Activated T-cell treated with anti-CD3 and anti-CD28 coated beads for 24 hours (primary cell): ENCODE measurements around the gene SS18L1.
A peak's percentile ranks its signal among the peaks of the same experiment; 100 is the strongest.

Source experiments
- DNase-seq: peaks from one replicate; pipeline ENCODE4 v3.0.0-alpha.2; 2020; ENCODE audit warnings: low read depth

Gene SS18L1

GRCh38 chr20:62119591-62120364 is 23.8 kb upstream of the SS18L1 start:
- DNase-seq, result no peak

GRCh38 chr20:62120365-62120762 is 23.2 kb upstream of the SS18L1 start:
- DNase-seq, result no peak

GRCh38 chr20:62120990-62121775 is 22.4 kb upstream of the SS18L1 start:
- DNase-seq, result no peak

DNA sequence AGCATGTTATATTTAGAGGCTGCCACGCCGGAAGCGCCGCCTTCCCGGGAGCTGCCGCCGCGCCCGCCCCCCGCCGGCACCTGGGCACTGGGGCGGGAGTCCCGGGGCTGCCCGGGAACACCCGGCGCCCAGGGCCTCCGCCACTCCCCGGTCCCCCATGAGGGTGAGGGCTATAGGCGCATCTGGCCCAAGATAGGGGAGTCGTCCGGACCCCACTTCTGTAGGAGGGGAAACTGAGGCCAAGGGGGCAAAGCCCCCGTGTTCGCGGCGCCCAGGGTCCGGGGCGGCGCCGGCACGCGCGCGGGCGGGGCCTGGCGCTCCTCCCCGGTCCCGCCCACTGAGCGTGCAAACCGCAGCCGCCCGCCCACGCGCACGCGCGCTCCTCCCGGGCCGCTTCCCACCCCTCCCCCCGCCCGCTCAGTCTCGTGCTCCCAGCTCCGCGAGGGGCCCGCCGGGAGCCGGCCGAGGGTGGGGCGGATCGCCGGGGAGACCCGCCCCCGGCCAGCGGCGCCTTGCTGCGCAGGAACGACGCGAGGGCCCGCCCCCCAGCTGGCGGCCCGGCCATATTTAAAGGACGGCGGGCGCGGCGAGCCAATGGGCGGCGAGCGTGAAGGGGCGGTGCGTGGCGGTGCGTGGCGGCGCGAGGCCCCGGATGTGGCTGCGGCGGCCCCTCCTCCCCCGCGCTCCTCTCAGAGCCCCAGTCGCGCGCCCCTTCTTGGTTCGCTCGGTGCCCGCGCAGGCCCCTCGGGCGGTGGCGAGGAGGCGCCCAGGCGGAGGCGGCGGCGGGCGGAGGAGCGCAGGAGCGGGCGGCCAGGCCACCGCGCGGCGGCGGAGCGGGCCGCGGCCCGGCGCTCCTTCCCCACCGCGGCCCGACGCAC is 21.6 kb upstream of the SS18L1 start, which contains the start of gene LSM14B:
Gene LSM14B, plus strand, starts transcription at position 700 of the 878 bp plus-strand sequence. CDS start 192 bp downstream, outside the sequence.
- DNase-seq, result peak; percentile 96

DNA sequence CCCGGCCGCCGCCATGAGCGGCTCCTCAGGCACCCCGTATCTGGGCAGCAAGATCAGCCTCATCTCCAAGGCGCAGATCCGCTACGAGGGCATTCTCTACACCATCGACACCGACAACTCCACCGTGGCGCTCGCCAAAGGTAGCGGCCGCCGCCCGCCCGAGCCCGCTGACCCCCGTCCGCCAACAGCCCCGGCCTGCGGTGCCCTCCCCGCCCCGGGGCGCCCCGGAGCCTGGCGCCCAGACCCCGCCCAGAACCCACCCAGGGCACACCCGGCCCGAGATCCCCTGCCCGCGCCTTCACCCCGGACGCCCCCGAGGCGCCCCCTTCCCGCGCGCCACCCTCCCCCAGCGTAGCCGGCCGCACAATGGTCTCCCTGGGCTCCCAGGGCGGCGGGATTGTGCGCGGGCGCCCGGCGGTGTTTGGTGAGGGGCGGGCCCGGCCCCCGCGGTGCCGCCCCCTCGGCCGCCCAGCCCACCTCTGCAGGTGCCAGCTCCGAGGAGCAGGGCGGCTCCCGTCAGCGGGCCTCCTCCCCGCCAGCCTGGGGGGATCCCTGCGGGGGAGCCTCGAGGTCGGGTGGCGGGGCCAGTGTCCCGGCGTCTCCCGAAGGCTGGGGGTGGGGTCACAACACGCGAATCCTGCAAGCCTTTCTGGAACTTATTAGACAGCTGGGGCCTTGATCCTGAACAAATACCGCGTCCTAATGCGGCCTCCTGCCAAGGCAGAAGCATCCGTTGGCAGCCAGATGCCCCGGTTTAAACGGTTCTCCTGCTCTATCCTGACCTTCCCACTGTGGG is 20.7 kb upstream of the SS18L1 start:
- no peak for DNase-seq

GRCh38 chr20:62123450-62124118 is 20.0 kb upstream of the SS18L1 start:
- no peak for DNase-seq

DNA sequence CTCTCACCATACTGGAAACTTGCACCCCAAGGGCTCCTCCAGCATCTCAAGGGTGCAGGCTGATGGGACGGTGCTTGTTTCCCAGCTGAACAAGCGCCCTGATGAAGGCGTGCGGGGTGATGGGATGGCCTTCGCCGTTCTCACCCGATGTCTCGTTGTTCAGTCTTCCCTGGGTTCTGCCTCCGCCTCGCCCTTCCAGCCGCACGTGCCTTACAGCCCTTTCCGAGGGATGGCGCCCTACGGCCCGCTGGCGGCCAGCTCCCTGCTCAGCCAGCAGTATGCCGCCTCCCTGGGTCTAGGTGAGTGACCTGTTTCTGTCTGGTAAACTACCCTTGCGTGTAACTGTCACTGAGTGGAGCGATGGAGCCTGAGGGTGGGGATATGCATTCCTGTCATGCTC is 17.4 kb upstream of the SS18L1 start:
- DNase-seq, result no peak

DNA sequence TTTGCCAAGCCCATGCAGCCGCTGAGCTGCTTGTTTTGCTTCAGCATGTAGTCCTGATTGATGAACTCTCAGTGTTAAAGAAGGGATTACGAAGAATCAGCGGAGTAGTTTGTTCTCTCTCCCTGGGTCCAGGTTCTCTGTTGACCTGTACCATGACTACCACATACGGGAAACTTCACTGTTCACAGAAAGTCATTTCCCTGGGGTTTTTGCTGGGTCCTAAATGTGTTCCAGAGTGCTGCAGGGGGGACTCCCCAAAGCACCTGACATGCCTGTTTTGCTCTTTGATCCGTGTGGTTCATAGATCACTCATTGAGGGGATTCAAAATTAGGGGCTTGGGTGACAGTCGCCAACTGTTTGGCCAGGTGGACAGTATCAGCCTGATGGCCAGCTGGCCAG is 15.8 kb upstream of the SS18L1 start:
- DNase-seq, result no peak

- no peak for DNase-seq
Measured at GRCh38 chr20:62128502-62128901, 15.1 kb upstream of the SS18L1 start.

DNA sequence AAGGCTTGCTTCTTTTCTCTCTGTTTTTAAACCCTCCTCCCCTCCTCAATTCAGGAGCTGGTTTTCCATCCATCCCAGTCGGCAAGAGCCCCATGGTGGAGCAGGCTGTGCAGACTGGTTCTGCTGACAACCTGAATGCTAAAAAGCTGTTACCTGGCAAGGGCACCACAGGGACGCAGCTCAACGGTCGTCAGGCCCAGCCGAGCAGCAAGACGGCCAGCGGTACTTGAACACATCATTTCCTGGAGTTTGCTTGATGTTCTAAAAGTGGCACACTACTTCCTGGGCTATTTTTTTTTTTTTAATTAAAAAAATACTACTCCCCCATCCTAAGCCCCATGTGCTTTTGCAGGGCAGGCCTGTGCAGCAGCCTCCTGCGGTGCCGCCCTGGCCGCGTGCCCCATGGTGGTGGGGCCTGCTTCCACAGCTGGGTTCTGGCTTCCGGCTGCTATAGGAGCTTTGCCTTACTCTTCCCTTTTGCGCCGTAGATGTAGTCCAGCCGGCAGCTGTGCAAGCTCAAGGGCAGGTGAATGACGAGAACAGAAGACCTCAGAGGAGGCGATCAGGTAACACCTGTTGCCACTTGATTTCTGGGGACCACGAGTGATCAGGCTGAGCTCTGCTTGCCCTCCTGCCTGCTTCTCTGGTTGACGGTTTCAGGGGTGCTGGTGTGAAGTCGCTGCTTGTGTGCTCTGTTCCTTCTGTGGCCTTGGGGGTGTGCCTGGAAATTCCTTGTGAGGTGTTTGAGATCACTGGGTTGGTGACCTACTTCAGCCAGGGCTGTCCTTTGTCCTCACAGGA is 13.6 kb upstream of the SS18L1 start:
- no peak for DNase-seq

DNA sequence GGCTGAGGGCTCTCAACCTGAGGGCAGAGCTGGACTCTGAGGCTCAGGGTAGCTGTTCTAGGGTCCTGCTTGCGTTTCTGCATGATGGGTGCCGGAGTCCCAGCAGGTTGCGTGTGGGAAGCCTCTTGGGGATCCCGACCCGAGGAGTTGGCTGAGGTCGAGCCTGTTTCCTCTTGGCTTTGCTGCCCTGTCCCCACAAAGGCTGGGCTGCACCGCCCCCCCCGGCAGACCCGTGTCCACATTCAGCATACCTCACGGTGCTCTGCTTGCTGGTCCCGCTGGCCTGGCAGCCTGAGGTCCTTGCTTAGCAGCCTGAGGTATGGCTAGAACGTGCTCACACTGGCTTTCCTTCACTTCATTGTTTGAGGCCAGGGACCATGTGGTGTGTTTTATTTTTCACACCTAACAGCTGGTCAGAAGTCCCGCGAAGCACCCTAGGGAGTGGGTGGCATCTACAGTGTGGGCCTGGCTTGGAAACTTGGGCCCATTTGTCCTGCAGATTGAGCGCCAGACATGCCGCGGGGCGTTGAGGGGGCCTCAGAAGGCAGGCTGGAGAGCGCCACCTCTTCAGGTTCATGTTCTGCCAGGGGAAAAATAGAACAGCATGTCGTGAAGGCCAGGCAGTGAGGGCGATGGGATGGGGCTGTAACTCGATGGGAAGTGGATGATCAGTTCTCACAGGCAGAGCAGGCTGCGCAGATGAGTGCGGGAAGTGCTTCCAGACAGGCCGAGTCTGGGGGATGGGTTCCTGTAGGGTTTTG is 11.8 kb upstream of the SS18L1 start:
- DNase-seq, result no peak

GRCh38 chr20:62132421-62132820 is 11.1 kb upstream of the SS18L1 start:
- DNase-seq, result no peak

DNA sequence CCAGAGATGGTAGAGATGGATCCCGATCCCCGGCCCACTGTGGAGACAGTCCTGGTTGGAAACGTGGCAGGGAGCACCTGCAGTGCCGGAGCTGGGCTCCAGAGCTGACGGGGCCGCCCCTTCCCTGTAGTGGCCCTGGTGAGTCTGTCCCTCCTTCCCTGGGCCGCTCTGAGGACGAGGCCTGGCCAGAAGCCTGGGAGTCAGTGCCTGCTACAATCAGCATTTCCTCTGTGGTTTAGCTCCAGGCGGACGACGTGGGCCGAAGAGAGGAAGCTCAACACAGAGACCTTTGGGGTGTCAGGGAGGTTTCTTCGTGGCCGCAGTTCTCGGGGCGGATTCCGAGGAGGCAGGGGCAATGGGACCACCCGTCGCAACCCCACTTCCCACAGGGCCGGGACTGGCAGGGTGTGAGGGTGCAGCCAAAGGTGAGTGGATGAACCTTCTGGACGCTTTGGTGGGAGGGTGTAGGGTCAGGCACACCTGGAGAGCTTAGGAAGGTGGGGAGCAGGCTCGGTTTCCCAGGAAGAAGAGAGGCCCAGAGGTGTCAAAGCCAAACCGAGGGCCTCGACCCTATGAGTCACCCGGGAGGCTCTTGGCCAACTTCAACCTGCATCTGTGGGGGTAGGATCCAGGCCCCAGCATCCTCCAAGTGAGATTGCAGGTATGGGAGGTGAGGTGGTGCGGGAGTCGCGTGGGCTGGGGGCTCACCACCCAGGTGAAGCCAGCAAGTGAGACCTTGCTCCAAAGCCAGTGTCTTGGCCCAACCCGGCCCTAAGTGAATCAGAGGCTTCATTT is 10.3 kb upstream of the SS18L1 start:
- DNase-seq, result no peak

- no peak for DNase-seq
Measured at GRCh38 chr20:62133864-62134263, 9.7 kb upstream of the SS18L1 start.

DNA sequence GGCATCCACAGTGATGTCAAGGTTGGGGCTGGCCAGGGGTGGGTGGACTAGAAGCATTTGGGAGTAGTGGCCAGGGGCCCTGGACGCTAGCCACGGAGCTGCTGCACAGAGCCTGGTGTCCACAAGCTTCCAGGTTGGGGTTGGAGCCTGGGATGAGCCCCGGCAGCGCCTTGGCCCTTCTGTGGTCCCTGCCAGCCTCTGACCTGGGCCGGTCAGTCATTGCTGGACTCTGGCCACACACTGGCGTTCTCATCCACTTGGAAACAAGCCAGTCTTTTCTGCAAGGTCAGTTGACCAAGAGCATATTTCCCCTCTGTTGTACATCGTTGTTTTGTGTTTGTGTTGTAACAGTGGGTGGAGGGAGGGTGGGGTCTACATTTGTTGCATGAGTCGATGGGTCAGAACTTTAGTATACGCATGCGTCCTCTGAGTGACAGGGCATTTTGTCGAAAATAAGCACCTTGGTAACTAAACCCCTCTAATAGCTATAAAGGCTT is 8.8 kb upstream of the SS18L1 start:
- DNase-seq, result no peak

GRCh38 chr20:62135573-62136266 is 7.8 kb upstream of the SS18L1 start:
- no peak for DNase-seq

DNA sequence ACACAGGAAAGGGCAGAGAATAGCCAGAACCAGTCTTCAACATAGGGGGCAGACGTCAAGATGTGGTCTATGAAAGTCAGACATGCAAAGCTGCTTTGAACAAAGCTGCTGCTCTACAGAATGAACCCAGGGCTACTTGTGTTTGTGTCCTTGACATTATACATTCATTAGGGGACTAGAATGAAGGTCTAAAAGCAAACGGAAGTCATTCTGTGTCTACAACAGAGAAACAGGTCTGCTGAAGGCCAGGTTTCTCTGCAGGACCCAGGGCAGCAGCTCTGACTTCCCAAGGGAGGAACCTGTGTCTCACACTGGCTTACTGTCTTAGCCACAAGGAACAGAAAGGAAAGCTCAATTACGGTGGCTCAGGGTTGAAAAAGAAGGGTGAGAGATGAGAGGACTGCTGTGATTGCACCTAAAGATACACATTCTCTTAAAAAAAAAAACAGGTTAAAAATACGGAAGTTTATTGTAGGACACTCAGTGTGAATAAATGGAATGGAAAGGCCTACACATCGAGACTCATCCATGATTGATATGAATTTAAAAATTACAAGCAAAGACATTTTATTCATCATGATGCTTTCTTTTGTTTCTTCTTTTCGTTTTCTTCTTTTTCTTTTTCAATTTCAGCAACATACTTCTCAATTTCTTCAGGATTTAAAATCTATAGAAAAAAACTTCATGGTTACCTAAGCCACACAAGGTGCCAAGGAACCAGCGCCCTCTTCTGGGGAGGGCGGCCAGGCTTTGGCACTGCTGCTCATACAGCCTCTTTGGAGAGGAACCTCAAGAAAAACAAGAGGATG is 7.1 kb upstream of the SS18L1 start:
- DNase-seq, result no peak
